Measurements from ENCODE around the gene OSBPL6.
A peak's percentile ranks its signal among the peaks of the same experiment; 100 is the strongest.

Gene OSBPL6

GRCh38 chr2:178304333-178304732 lies 110.0 kb downstream of the OSBPL6 start:
- ChIA-PET POLR2A (interaction anchor here (1.4 kb wide), 1 partner anchor 147 kb away, joined by 4 read pairs; the partner anchor contains the start of genes PJVK and PRKRA), CTCF (no interaction called here)
- no peak for DNase-seq (ENCODE audit: extremely low spot score)
- TF ChIP-seq HDGF (IDR thresholded peaks at IDR 0.05; ENCODE audit: borderline replicate concordance) (no peak), NFRKB (IDR thresholded peaks at IDR 0.05) (no peak), ARNT (IDR thresholded peaks at IDR 0.05) (no peak), L3MBTL2 (conservative IDR thresholded peaks at IDR 0.05) (no peak), LEF1 (IDR thresholded peaks at IDR 0.05; ENCODE audit: borderline replicate concordance) (no peak), FOXA1 (IDR thresholded peaks at IDR 0.05) (no peak), TARDBP (IDR thresholded peaks at IDR 0.05) (no peak), CTBP1 (IDR thresholded peaks at IDR 0.05; ENCODE audit: borderline replicate concordance) (no peak), ELF4 (IDR thresholded peaks at IDR 0.05) (no peak), SUZ12 (IDR thresholded peaks at IDR 0.05) (no peak), ZNF384 (IDR thresholded peaks at IDR 0.05) (no peak), FOXK2 (IDR thresholded peaks at IDR 0.05) (no peak), FOXM1 (IDR thresholded peaks at IDR 0.05; ENCODE audit: borderline replicate concordance) (no peak)
- TF ChIP-seq, protein P1, sequence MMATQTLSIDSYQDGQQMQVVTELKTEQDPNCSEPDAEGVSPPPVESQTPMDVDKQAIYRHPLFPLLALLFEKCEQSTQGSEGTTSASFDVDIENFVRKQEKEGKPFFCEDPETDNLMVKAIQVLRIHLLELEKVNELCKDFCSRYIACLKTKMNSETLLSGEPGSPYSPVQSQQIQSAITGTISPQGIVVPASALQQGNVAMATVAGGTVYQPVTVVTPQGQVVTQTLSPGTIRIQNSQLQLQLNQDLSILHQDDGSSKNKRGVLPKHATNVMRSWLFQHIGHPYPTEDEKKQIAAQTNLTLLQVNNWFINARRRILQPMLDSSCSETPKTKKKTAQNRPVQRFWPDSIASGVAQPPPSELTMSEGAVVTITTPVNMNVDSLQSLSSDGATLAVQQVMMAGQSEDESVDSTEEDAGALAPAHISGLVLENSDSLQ (IDR thresholded peaks at IDR 0.05) = no peak

GRCh38 chr2:178306352-178307073 lies 112.2 kb downstream of the OSBPL6 start:
- POLR2A ChIA-PET = no interaction called here
- TF ChIP-seq L3MBTL2 (conservative IDR thresholded peaks at IDR 0.05) (no peak), LEF1 (IDR thresholded peaks at IDR 0.05; ENCODE audit: borderline replicate concordance) (no peak), SP1 (IDR thresholded peaks at IDR 0.05) (no peak), ZNF384 (IDR thresholded peaks at IDR 0.05) (no peak), ARNT (IDR thresholded peaks at IDR 0.05) (no peak)
- CTCF ChIA-PET = interaction anchor here (0.6 to 0.7 kb wide), 2 partner anchors 88 to 147 kb away, joined by 3 read pairs; no protein-coding TSS in a partner anchor
- peak; percentile 56 for DNase-seq (ENCODE audit: extremely low spot score)

DNA sequence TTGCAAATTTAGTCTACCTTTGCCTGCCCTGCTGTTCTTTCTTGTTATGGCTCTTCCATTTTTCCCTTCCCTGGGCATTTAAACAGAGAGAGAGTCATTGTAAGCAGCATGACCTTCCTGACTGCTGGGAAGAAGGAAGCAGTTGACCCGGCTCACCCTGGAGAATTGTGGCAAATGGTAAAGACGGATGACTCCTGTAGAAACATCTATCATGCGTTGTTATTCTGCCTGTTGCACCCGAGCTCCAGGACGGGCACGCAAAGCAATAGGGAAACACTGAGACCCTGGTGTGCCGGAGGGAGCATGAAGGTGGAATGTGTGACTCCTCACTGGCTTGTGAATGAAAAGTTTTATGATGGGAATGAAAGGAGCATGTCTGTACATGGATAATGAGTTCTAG lies 113.3 kb downstream of the OSBPL6 start:
- ChIA-PET POLR2A (no interaction called here), CTCF (no interaction called here)
- TF ChIP-seq FOXM1 (IDR thresholded peaks at IDR 0.05; ENCODE audit: borderline replicate concordance) (no peak), NFRKB (IDR thresholded peaks at IDR 0.05) (no peak), TARDBP (IDR thresholded peaks at IDR 0.05) (no peak), ARNT (IDR thresholded peaks at IDR 0.05) (no peak), CTBP1 (IDR thresholded peaks at IDR 0.05; ENCODE audit: borderline replicate concordance) (no peak), ZNF384 (IDR thresholded peaks at IDR 0.05) (no peak), FOXK2 (IDR thresholded peaks at IDR 0.05) (no peak), LEF1 (IDR thresholded peaks at IDR 0.05; ENCODE audit: borderline replicate concordance) (no peak), SUZ12 (IDR thresholded peaks at IDR 0.05) (no peak), FOXA1 (IDR thresholded peaks at IDR 0.05) (no peak), BHLHE40 (IDR thresholded peaks at IDR 0.05; ENCODE audit: borderline replicate concordance) (no peak), SP1 (IDR thresholded peaks at IDR 0.05) (no peak), HDGF (IDR thresholded peaks at IDR 0.05; ENCODE audit: borderline replicate concordance) (no peak), ELF4 (IDR thresholded peaks at IDR 0.05) (no peak), L3MBTL2 (conservative IDR thresholded peaks at IDR 0.05) (no peak)
- TF ChIP-seq, protein P1 (IDR thresholded peaks at IDR 0.05) = no peak
- no peak for DNase-seq (ENCODE audit: extremely low spot score)

GRCh38 chr2:178309541-178309940 lies 115.2 kb downstream of the OSBPL6 start:
- CTCF ChIA-PET = no interaction called here
- TF ChIP-seq L3MBTL2 (conservative IDR thresholded peaks at IDR 0.05) = no peak
- TF ChIP-seq CTBP1 (IDR thresholded peaks at IDR 0.05; ENCODE audit: borderline replicate concordance) = no peak
- no peak for TF ChIP-seq NFRKB (IDR thresholded peaks at IDR 0.05)
- TF ChIP-seq SUZ12 (IDR thresholded peaks at IDR 0.05) = no peak
- TF ChIP-seq HDGF (IDR thresholded peaks at IDR 0.05; ENCODE audit: borderline replicate concordance) = no peak
- no peak for TF ChIP-seq FOXA1 (IDR thresholded peaks at IDR 0.05)
- TF ChIP-seq, protein P1 (IDR thresholded peaks at IDR 0.05) = no peak
- no peak for TF ChIP-seq ELF4 (IDR thresholded peaks at IDR 0.05)
- TF ChIP-seq ZNF384 (IDR thresholded peaks at IDR 0.05) = no peak
- TF ChIP-seq SP1 (IDR thresholded peaks at IDR 0.05) = no peak
- no peak for TF ChIP-seq FOXK2 (IDR thresholded peaks at IDR 0.05)
- no peak for TF ChIP-seq ARNT (IDR thresholded peaks at IDR 0.05)
- TF ChIP-seq FOXM1 (IDR thresholded peaks at IDR 0.05; ENCODE audit: borderline replicate concordance) = no peak
- DNase-seq (ENCODE audit: extremely low spot score) = no peak
- POLR2A ChIA-PET = no interaction called here

GRCh38 chr2:178315078-178315477 lies 120.8 kb downstream of the OSBPL6 start:
- TF ChIP-seq L3MBTL2 (conservative IDR thresholded peaks at IDR 0.05) (no peak), FOXK2 (IDR thresholded peaks at IDR 0.05) (no peak), ELF4 (IDR thresholded peaks at IDR 0.05) (no peak), SP1 (IDR thresholded peaks at IDR 0.05) (no peak), NFRKB (IDR thresholded peaks at IDR 0.05) (no peak), BHLHE40 (IDR thresholded peaks at IDR 0.05; ENCODE audit: borderline replicate concordance) (no peak), LEF1 (IDR thresholded peaks at IDR 0.05; ENCODE audit: borderline replicate concordance) (no peak), FOXA1 (IDR thresholded peaks at IDR 0.05) (no peak), ZNF384 (IDR thresholded peaks at IDR 0.05) (no peak), HDGF (IDR thresholded peaks at IDR 0.05; ENCODE audit: borderline replicate concordance) (no peak), CTBP1 (IDR thresholded peaks at IDR 0.05; ENCODE audit: borderline replicate concordance) (no peak), FOXM1 (IDR thresholded peaks at IDR 0.05; ENCODE audit: borderline replicate concordance) (no peak), TARDBP (IDR thresholded peaks at IDR 0.05) (no peak), SUZ12 (IDR thresholded peaks at IDR 0.05) (no peak), ARNT (IDR thresholded peaks at IDR 0.05) (no peak)
- TF ChIP-seq, protein P1 (IDR thresholded peaks at IDR 0.05) = no peak
- DNase-seq (ENCODE audit: extremely low spot score) = no peak
- ChIA-PET POLR2A (interaction anchor here (1.0 kb wide), 1 partner anchor 136 kb away, joined by 3 read pairs; the partner anchor contains the start of genes PJVK and PRKRA), CTCF (interaction anchor here (0.5 to 0.8 kb wide), 2 partner anchors 82 to 135 kb away, joined by 3 to 7 read pairs; no protein-coding TSS in a partner anchor)
